Activated CD4-positive, alpha-beta T cell treated with anti-CD3 and anti-CD28 coated beads, Interleukin-2, amount 50 U/mL, for 1 hour (primary cell): ENCODE measurements around the gene ART5.
"Not testable (repeated sequence)": the region's sequence is repeated elsewhere in the genome, so short reads cannot be mapped to it uniquely, and the experiment has no call there.

ENCODE experiments used
- DNase-seq: peaks from one replicate; pipeline ENCODE4 v3.0.0-alpha.2; 2020

ART5 gene

GRCh38 chr11:3616721-3617460 lies 24.9 kb downstream of the ART5 start:
- DNase-seq: no peak

DNA sequence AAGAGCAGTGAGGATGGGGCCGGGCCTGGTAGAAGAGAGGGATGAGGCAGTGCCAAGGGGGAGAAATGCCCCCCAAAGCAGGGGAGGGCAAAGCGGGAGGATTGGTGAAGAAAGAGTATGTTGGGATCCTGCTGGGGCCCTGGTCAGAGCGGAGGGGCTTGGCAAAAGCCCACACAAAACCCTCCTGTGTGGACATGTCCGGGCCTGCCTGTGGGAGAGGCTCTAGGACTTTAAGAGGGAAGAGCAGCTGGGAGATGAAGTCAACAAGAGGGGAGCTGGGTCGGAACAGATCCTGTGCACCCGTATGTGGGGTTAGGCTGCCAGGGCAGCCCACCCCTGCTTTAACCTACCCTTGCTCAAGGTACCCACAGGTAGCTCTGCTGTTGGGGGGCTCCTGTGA lies 25.8 kb downstream of the ART5 start:
- DNase-seq: no peak

DNA sequence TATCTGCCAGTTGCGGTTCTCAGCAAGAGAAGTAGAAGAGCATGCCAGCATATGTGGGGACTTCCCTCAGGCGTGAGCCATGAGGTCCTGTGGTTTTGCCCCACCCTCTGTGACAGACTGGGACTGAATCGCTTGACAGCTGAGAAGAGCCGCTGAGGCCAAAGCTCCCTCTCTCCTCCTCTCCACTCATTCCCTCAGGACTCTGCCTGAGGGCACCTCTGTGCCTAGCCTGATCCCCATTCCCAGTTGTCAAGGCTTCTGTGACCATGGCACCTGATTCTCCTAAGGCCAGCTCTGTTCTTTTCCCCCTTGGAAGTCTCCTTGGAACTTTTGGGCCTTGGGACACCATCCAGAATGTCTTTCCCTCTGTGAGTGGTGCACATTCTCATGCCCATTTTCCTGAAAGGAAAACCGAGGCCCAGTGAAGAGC lies 27.0 kb downstream of the ART5 start:
- peak; percentile 36 for DNase-seq

DNA sequence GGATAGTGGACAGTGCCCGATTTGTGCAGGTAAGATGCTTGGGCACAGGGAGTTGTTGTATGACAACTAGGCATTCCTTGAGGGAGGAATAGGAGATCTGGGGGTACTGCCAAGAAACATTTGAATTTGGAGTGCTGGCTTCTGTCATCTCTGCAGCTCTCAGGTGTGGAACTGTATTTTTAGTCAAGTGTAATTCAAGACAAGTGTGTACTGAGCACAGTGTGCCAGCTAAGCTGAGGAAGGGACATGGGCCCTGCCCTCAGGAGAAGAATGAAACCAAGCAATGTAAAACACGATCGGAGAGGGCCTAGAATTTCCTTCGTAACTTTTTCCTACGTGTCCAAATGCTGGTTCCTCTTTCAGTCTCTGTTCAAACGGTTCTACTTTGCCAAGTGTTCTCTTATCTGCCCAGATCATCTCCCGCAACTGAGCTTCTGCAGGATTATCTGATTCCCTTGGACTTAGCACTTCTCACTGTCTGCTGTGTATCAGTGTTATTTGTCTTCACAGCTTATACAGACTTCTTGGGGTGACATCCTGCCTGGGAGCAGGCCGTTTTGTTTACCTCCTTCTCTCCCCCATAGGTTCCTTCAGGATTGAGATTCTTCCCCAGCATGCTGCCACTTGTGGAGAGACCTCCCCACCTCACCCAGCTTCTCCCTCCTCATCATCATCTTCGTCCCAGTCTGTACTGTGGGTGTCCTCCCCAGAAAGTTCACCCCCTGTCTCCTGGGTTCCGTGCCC lies 27.6 kb downstream of the ART5 start:
- DNase-seq: no peak

DNA sequence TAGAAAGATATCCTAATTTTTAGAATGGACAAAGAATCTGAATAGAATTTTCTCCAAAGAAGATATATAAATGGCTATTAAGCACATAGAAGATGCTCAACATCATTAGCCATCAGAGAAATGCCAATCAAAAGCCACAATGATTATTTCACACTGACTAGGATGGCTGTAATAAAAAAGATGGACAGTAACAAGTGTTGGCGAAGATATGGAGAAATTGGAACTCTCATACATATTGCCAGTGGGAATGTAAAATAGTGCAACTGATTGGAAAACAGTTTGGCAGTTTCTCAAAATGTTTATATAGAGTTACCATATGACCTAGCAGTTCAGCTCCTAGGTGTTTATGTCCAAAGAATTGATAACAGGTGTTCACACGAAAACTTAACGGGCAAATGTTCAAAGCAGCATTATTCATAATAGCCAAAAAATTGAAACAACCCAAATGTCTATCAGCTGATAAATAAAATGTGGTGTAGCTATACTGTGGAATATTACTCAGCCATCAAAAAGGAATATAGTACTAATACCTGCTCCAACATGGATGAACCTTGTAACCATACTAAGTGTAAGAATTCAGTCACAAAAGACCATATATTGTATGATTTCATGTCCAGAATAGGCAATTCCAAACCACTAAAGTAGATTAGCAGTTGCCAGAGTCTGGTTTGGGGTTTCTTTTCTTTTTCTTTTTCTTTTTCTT lies 29.7 kb downstream of the ART5 start:
- DNase-seq: no peak

DNA sequence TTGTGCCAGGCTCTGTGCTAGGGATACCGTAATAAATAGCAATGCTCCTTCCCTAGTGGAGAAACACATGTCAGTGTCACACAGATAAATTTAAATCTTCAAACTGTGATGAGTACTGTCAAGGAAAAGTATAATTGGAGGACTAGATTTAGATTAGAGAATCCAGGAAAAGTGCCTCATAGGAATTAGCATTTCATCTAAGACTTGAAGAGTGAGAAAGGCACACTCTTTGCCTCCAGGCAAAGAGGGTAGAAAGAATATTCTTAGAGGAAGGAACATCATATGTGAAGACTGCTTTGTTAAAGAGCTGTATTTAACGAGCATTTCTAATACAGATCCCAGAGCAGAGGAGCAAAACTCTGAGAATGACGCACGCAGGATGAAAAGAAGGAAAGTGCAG lies 30.9 kb downstream of the ART5 start:
- no peak for DNase-seq

DNA sequence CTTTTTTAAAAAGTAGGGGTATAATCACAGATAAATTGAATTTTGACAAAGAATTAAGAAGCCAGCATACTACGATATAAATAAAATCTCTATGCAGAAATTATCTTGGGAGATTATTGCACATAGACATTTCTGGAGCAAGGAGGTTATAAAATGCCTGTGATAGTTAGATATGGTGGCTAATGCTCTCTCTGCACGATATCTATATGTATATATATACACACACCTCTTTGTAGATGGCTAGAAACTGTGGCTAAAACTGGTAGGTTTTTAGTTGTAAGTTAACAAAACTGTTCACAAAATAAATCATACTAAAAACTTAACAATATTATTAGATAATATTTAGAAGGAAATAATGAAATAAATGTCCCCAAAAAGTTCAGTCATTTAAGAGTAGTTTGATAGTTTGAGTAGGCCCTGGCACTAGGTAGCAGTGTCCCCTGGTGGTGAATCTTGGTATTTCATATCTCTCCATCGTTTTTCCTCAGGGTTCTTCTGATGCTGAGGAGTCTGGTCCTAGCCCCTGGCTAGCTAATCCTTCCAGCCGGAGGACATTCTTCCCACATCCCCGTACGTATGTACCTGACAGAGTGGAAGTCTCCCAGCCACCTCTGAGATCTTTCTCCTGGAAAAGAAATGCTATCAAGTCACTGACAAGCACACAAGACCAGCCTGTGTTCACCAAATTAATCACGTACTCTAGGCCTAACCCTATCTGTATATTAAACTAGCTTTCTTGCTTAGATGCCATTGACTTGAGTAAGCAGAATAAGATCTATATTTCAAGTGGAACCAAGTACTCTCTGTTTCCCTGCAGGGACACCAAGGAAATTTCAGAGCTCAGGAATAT lies 32.2 kb downstream of the ART5 start:
- DNase-seq: no peak

DNA sequence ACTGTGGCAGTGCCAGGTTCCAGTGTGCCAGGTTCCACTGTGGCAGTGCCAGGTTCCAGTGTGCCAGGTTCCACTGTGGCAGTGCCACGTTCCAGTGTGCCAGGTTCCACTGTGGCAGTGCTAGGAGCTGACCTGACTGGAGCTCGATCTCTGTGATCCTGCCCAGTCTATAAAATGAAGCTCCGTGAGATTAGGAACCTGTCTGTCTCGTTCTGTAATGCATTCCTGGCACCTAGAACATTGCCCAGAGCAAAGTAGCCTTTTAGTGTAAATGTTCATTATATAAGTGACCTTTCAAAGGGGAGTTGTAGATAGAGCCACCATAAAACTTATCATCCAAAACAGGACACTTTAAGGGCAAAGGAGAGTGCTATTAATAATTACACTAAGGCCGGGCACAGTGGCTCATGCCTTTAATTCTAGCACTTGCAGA lies 36.0 kb downstream of the ART5 start:
- no peak for DNase-seq

GRCh38 chr11:3605283-3605662 lies 36.5 kb downstream of the ART5 start:
- no peak for DNase-seq

DNA sequence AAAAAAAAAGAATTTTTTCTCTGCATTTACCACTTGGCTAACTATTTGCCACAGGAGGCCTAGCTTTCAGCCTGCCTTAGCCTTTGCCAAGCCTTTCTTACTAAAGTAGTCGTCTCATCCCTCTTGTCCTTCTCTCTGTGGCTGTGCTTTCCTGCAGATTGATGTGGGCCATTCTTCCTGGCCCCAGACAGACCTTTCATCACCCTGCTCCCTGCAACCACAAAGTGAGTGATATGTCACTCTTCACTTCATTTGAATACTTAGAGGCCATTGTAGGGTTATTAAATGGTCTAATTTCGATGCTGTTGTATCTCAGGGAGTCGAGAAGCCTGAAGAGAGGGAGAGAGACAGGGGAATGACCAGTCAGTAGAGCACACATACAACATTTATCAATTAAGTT lies 37.6 kb downstream of the ART5 start:
- DNase-seq: no peak

GRCh38 chr11:3600201-3600600 lies 41.6 kb downstream of the ART5 start:
- DNase-seq: not testable (repeated sequence)

GRCh38 chr11:3597743-3598142 lies 44.0 kb downstream of the ART5 start:
- not testable (repeated sequence) for DNase-seq

DNA sequence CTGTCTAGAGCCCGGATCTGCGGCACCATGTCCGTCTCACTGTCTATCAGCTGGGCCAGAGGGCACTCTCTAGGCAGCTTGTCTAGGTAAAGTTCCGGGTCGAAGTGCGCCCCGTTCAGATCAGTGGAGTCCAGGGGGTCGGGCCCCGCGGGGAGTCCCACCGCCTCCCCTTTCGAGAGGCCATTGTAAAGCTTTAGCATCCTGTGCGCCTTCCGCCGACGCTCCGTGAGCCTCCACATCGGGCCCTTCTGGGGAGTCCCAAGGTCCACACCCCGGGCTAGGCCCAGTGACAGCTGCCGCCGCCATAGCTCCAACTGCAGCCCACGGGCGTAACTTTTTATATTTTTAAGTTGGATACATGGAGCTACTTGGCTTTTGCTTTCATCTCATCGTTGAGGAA lies 50.5 kb downstream of the ART5 start:
- not testable (repeated sequence) for DNase-seq

GRCh38 chr11:3590193-3590592 lies 51.6 kb downstream of the ART5 start:
- not testable (repeated sequence) for DNase-seq

DNA sequence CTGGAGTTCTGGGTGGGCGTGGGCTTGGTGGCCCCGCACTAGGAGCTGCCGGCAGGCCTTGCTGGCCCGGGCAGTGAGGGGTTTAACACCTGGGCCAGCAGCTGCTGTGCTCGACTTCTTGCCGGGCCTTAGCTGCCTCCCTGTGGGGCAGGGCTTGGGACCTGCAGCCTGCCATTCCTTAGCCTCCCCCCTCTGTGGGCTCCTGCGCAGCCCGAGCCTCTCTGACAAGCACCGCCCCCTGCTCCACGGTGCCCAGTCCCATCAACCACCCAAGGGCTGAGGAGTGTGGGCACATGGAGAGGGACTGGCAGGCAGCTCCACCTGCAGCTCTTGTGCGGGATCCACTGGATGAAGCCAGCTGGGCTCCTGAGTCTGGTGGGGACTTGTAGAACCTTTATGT lies 53.0 kb downstream of the ART5 start:
- not testable (repeated sequence) for DNase-seq
